8988T (cell line): ENCODE measurements around the gene MAP3K12.
"Not testable (repeated sequence)": the region's sequence is repeated elsewhere in the genome, so short reads cannot be mapped to it uniquely, and the experiment has no call there.

Experiments used
- DNase-seq: peaks from one replicate; pipeline ENCODE4 v3.0.0; 2011

MAP3K12 gene

GRCh38 chr12:53492188-53492587 lies 7.1 kb downstream of the MAP3K12 start:
- no peak for DNase-seq

DNA sequence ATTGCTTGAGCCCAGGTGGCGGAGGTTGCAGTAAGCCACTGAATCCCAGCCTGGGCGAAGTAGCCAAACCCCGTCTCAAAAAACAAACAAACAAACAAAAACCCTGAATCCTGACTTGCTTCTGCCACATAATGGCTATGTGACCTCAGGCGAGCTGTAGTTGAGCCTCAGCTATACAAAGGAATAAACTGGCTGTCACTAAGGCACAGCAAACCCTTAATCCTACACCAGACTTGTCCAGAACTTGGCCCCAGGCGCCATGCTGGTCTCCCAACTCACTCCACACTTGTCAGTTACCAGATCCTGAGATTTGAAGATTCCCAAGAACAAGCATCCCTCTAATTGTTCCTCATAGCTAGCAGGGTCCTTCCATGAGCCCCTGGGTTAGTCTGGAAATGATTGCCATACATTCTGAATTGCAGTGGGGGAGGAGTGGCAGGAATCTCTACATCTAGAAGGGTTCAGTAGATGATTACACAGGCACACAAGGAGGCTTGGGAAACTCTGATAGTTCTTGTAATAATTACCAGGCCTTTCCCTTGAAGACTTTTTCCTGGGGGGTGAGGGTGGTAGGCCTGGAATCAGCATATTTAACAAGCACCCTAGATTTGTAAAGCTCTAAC lies 9.9 kb downstream of the MAP3K12 start:
- DNase-seq = no peak

- no peak for DNase-seq
These were observed 12.3 kb downstream of the MAP3K12 start for GRCh38 chr12:53486736-53487487.

- DNase-seq = no peak
These were observed 13.1 kb downstream of the MAP3K12 start for GRCh38 chr12:53485955-53486735.

DNA sequence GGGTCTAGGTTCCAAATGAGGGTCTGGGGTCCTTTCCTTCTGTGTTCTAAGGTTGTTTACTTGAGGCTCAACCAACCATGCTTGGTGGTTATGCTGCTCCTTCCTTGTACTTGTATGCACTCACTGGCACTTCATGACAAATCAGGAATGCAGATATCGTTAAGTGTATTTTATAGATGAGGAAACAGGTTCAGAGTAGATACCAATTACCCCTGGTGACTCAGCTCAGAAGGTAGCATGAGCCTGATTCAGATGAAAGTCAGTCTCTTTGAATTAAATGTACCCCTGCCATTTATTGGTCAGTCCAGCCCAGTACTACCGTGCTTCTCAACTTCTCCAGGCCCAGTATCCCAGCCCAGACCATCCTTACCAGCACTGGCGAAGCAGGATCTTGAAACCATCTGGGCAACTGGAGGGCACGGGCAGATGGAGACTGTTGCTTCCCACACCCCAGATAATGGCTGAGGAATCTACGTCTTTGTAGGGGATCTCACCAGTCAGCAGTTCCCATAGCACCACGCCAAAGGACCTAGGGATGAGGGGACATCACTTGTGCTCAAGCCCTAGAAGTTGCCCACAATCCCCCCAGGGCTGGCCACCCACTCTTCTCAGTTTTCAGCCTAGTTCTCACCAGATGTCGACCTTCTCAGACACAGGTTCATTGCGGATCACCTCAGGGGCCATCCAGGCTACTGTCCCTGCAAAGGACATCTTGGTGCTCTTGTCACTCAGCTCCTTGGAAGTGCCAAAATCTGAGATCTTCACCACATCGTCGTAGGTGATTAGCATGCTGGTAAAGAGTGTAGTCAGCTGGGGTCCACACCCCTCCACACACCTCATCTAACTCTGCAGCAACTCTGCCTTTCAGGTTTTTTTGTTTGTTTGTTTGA lies 14.3 kb downstream of the MAP3K12 start:
- no peak for DNase-seq

GRCh38 chr12:53483979-53484377 lies 15.3 kb downstream of the MAP3K12 start:
- no peak for DNase-seq

GRCh38 chr12:53483225-53483978 lies 15.9 kb downstream of the MAP3K12 start:
- no peak for DNase-seq

GRCh38 chr12:53482626-53483168 lies 16.6 kb downstream of the MAP3K12 start:
- DNase-seq = no peak

- no peak for DNase-seq
These were observed 17.2 kb downstream of the MAP3K12 start for GRCh38 chr12:53481939-53482586.

- DNase-seq = not testable (repeated sequence)
These were observed 17.8 kb downstream of the MAP3K12 start for GRCh38 chr12:53481458-53481857.

GRCh38 chr12:53480491-53481442 lies 18.5 kb downstream of the MAP3K12 start:
- DNase-seq = no peak

- no peak for DNase-seq
These were observed 19.9 kb downstream of the MAP3K12 start for GRCh38 chr12:53479331-53479730.

DNA sequence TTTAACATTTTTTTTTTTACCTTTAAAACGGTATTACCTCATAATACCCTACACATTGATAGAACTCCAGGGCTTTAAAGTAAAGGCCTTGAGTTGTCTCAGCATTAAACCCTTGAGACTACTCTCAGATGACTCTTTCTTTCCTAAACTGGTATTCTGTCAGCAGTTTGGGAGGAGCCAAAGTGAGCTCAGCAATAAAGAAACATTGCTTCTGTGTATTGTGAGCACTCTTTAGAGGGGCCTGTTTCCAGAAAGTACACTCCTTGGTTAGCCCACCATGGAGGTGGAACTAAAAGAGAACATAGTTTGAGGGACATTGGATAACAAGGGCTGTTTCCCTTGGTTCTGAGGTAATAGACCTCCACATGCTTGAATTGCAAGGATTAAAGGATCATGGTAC lies 20.4 kb downstream of the MAP3K12 start:
- DNase-seq = no peak

GRCh38 chr12:53476769-53477209 lies 22.5 kb downstream of the MAP3K12 start:
- DNase-seq = no peak

- no peak for DNase-seq
These were observed 24.4 kb downstream of the MAP3K12 start for GRCh38 chr12:53474819-53475218.

DNA sequence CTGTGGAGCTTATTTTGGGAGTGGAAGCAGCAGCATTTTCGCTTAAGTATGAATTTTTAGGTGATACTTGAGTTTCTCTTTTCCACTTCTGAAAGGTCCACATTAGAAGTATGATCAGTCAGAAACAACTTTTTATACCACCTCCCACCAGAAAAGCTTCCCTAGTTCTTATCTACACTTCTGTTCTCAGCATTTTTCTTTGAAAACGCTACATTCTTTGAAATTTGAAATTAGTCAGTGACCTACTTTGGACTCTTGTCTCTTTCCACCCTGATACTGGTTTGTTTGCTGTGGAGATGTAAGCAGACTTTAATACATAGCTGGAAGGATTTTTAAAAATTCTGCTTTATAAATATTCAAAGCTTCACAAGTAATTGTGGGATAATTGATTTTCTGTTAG lies 25.2 kb downstream of the MAP3K12 start:
- no peak for DNase-seq

GRCh38 chr12:53472056-53472582 lies 27.1 kb downstream of the MAP3K12 start:
- DNase-seq = no peak

- no peak for DNase-seq
These were observed 31.0 kb downstream of the MAP3K12 start for GRCh38 chr12:53468282-53468681.

DNA sequence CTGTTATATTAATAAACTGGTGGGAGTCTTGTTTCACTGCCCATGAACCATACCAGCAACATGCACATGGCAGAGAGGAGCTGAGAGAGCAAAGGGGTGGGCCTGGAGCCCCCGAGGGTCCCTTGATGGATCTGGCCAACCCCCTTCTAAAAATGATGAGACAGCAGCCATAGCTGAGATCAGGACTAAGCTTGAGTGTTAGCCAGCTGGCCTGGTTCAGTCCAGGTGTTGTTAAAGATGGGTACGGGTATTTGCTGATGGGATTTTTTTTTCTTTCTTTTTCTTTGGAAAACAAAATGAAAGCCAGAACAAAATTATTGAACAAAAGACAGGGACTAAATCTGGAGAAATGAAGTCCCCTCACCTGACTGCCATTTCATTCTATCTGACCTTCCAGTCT lies 31.4 kb downstream of the MAP3K12 start:
- no peak for DNase-seq

- DNase-seq = no peak
These were observed 32.2 kb downstream of the MAP3K12 start for GRCh38 chr12:53467082-53467481.
